Esophagus squamous epithelium (tissue), 5 donors: ENCODE measurements around the gene RAP2C. TPM values are rescaled to one million over a fixed set of nuclear protein-coding genes. Genes with fewer than 3 reads are reported as not detected.

Experiments
- DNase-seq: peaks from one replicate; lab custom pipeline; 2025; lab: John Stamatoyannopoulos, UW
- H3K27ac ChIP-seq, 4 donors: fragments of 200-600 bp; sonication (generic); one replicate each; pipeline ENCODE4 v1.5.1; 2016 to 2019; ENCODE audit warnings: mild to moderate bottlenecking in 1 of 4
- H3K27me3 ChIP-seq, 4 donors: fragments of 200-600 bp; sonication (generic); 1 replicate in 3 of 4; 2 replicates in 1 of 4; pipeline versions ENCODE4 v1.5.1 to v1.6.0; 2017 to 2021; ENCODE audit warnings: antibody characterized with exemption in 1 of 4
- H3K36me3 ChIP-seq, 3 donors: fragments of 200-600 bp; sonication (generic); one replicate each; pipeline ENCODE4 v1.5.1; 2016 to 2019
- H3K4me1 ChIP-seq, 3 donors: fragments of 200-600 bp; sonication (generic); one replicate each; pipeline ENCODE4 v1.5.1; 2017 to 2019
- H3K4me3 ChIP-seq, 4 donors: fragments of 200-600 bp; sonication (generic); 1 replicate in 3 of 4; 2 replicates in 1 of 4; pipeline ENCODE4 v1.5.1; 2016 to 2019; ENCODE audit warnings: mild to moderate bottlenecking in 2 of 4, moderate library complexity in 1 of 4
- H3K9me3 ChIP-seq, 3 donors: fragments of 200-600 bp; sonication (generic); one replicate each; pipeline ENCODE4 v1.5.1; 2016 to 2019
- POLR2A ChIP-seq, 4 donors: fragments of 450-650 bp; IDR thresholded peaks; one replicate each; pipeline ENCODE4 v1.6.1; 2017; ENCODE audit warnings: antibody characterized with exemption in 4 of 4, mild to moderate bottlenecking in 4 of 4, moderate library complexity in 3 of 4
- WGBS, 2 donors: methylation state at CpG; one replicate each; pipeline ENCODE4 v1.1.5; 2018; 5-methylcytosine and 5-hydroxymethylcytosine counted together
- intact Hi-C: fragments of 100-400 bp; cut with DNase I; formaldehyde crosslinking; loops from one replicate; pipeline ENCODE4 v1.15.0; 2022
- total RNA-seq, 4 donors: library from RNA; depleted of rRNA; stranded (reverse); fragments of >200 nt; gene quantifications; one replicate each; pipeline ENCODE4 v1.1.0, GENCODE V29; 2016
- TF ChIP-seq, protein P1 (sequence below), 6 experiments: fragments of 450-650 bp in 4 of 6; fragments of 200-600 bp in 2 of 6; sonication (generic) in 2 of 6; IDR thresholded peaks; one replicate each; pipeline ENCODE4 v1.5.1; 2016 to 2019; ENCODE audit warnings: antibody characterized with exemption in 6 of 6, mild to moderate bottlenecking in 4 of 6, moderate library complexity in 4 of 6
- donor health status: DM: yes; HTN: yes; CAD: no.

The RAP2C gene
- total RNA-seq, 4 donors from 2014 or later: 13.8 to 25.0 (median 19.9) TPM

DNA sequence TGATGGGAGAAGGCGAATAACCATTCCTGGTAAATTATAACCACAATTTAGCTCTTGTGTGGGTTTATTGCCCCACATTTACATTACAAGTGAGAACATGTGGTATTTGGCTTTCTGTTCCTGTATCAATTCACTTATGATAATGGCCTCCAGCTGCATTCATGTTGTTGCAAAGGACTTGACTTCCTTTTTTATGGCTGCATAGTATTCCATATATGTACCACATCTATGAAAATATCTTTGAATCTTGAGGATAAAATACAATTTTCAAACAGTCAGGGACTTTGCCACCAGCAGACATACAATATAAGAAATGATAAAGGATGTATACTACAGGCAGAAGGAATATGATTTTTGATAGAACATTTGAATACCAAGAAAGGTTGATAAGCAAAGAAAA is 27.3 kb downstream of the RAP2C start:
- intact Hi-C loops: no loop called here
- H3K9me3 ChIP-seq: no peaks in the 10 kb centered on the region
- DNase-seq: no peak
- H3K36me3 ChIP-seq: no peaks in the 10 kb centered on the region
- H3K4me3 ChIP-seq: no peak overlapping the region
- peaks cover 0 to 10% (median 0%) of the 10 kb centered on the region in 3 donors for H3K4me1 ChIP-seq
- H3K27me3 ChIP-seq: no peaks in the 10 kb centered on the region
- WGBS, 2 donors: 94 to 100% methylated on average over 1 of the region's 1 CpG
- TF ChIP-seq, protein P1, sequence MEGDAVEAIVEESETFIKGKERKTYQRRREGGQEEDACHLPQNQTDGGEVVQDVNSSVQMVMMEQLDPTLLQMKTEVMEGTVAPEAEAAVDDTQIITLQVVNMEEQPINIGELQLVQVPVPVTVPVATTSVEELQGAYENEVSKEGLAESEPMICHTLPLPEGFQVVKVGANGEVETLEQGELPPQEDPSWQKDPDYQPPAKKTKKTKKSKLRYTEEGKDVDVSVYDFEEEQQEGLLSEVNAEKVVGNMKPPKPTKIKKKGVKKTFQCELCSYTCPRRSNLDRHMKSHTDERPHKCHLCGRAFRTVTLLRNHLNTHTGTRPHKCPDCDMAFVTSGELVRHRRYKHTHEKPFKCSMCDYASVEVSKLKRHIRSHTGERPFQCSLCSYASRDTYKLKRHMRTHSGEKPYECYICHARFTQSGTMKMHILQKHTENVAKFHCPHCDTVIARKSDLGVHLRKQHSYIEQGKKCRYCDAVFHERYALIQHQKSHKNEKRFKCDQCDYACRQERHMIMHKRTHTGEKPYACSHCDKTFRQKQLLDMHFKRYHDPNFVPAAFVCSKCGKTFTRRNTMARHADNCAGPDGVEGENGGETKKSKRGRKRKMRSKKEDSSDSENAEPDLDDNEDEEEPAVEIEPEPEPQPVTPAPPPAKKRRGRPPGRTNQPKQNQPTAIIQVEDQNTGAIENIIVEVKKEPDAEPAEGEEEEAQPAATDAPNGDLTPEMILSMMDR (IDR thresholded peaks at IDR 0.05): no peak
- no peak for TF ChIP-seq POLR2A (IDR thresholded peaks at IDR 0.05)
- H3K27ac ChIP-seq: no peak overlapping the region

DNA sequence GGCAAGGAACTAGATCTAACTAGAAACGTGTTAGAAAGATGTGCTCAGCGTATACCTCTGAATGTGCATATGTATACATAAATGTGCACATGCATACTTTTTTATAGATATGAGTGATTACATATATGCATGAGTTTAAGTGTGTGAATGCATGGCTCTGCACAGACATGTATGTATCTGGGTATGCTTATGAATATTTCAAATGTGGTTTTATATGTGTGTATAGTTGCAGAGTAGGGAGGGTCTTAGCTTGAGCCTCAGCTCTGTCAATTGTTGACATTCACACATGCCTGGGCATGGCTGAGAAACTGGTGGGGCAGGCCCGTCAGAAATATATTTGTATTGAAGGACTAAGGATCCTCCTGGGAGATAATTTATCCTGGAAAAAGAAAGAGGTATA is 31.1 kb downstream of the RAP2C start:
- no peak overlapping the region for H3K4me3 ChIP-seq
- H3K9me3 ChIP-seq: no peaks in the 10 kb centered on the region
- intact Hi-C loops: no loop called here
- H3K27ac ChIP-seq: no peak overlapping the region
- no peak for DNase-seq
- H3K27me3 ChIP-seq: no peaks in the 10 kb centered on the region
- no peaks in the 10 kb centered on the region for H3K36me3 ChIP-seq
- H3K4me1 ChIP-seq: peaks cover 0 to 10% (median 0%) of the 10 kb centered on the region in 3 donors
- TF ChIP-seq, protein P1 (IDR thresholded peaks at IDR 0.05): no peak
- TF ChIP-seq POLR2A (IDR thresholded peaks at IDR 0.05): no peak
- WGBS, 2 donors: 34 to 38% methylated on average over 3 of the region's 3 CpGs

DNA sequence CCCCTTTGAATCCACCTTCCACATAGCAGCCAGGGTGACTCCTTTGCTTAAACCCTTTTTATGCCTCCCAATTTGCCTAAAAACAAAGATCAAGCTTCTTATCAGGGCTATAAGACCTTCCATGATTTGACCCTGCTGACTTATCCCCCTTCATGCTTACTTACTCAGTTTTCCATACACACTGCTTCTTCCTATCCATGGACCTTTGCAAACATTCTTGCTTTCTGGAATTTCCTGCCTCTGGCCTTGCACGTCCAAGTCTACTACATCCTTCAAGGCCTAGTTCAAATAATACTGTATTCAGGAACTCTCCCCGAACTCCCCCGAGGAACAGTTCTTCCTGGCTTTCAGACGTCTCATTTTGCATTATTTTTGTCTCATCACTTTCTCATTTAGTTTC is 31.8 kb downstream of the RAP2C start:
- intact Hi-C loops: no loop called here
- Histone ChIP-seq H3K27me3 (no peaks in the 10 kb centered on the region), H3K4me3 (no peak overlapping the region), H3K36me3 (no peaks in the 10 kb centered on the region), H3K9me3 (no peaks in the 10 kb centered on the region), H3K27ac (no peak overlapping the region), H3K4me1 (peaks cover 0 to 10% (median 0%) of the 10 kb centered on the region in 3 donors)
- no peak for DNase-seq
- TF ChIP-seq, protein P1 (IDR thresholded peaks at IDR 0.05): no peak
- TF ChIP-seq POLR2A (IDR thresholded peaks at IDR 0.05): no peak
- WGBS, 2 donors: 60 to 69% methylated on average over 4 of the region's 4 CpGs

DNA sequence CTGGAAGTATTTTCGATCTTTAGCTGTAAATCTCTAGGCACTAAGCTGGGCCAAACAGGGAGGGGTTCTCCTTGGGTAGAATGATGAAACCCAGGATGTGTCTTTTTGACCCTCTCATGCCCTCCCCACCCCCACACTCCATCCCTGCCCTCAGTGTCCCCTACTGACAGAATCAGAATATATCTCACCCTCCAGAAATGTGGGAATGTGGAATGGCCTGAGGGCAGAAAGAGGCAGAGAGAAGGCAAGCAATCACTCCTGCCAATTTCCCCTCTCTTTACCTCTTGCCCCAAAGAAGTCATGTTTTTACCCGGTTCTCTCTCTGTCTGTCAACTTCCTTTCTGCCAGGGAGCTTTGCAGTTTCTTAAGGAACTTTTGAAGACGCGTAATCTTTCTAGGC is 34.4 kb downstream of the RAP2C start:
- no peak for TF ChIP-seq POLR2A (IDR thresholded peaks at IDR 0.05)
- TF ChIP-seq, protein P1 (IDR thresholded peaks at IDR 0.05): no peak
- peaks cover 0 to 23% (median 0%) of the 10 kb centered on the region in 3 donors for H3K4me1 ChIP-seq
- intact Hi-C loops: no loop called here
- 54% methylated on average over 2 of the region's 4 CpGs; no CpG with 5 or more reads in 1 of the 2 donors for WGBS, 2 donors
- H3K36me3 ChIP-seq: no peaks in the 10 kb centered on the region
- H3K9me3 ChIP-seq: no peaks in the 10 kb centered on the region
- no peak for DNase-seq
- no peak overlapping the region for H3K4me3 ChIP-seq
- H3K27ac ChIP-seq: no peak overlapping the region
- H3K27me3 ChIP-seq: no peaks in the 10 kb centered on the region

DNA sequence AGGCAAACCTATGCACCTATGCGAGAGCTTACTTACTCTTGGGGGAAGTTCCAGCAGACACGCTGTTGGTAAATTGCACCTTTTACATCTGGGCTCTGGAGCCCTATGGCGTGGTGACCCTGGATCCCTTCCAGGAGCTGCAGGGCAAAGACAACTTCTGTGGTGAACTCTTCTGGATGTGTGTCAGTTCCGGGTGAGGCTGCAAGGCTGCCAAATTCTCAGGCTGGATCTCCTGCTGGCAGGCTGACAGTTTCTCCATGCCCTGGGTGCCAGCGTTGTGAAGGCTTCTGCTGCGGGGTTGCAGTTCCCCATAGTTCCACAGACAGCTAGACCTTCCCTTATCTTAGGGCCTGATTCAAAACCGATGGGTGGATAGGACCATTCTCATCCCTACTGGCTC is 37.9 kb downstream of the RAP2C start:
- 47 to 60% methylated on average over 2 to 4 of the region's 7 CpGs for WGBS, 2 donors
- Histone ChIP-seq H3K27ac (no peak overlapping the region), H3K27me3 (no peaks in the 10 kb centered on the region), H3K36me3 (no peaks in the 10 kb centered on the region), H3K9me3 (no peaks in the 10 kb centered on the region), H3K4me1 (peaks cover 0 to 13% (median 0%) of the 10 kb centered on the region in 3 donors), H3K4me3 (no peak overlapping the region)
- TF ChIP-seq POLR2A (IDR thresholded peaks at IDR 0.05): no peak
- TF ChIP-seq, protein P1 (IDR thresholded peaks at IDR 0.05): no peak
- intact Hi-C loops: no loop called here
- DNase-seq: no peak
